GM21723 (cell line): ENCODE measurements around the gene SPATC1L.

Experiments used
- ATAC-seq: cut with Tn5 transposase; IDR thresholded peaks from one replicate; pipeline ENCODE4 v1.9.1; 2021; ENCODE audit warnings: mild to moderate bottlenecking, moderate library complexity; ENCODE audit not compliant: unreplicated experiment

SPATC1L gene

GRCh38 chr21:46215436-46216131 is 31.3 kb upstream of the SPATC1L start:
- ATAC-seq: no peak

GRCh38 chr21:46214478-46215340 is 30.4 kb upstream of the SPATC1L start:
- ATAC-seq: no peak

GRCh38 chr21:46213620-46214286 is 29.5 kb upstream of the SPATC1L start:
- ATAC-seq: no peak

- ATAC-seq: no peak
These were observed 28.6 kb upstream of the SPATC1L start for GRCh38 chr21:46212721-46213484.

- ATAC-seq: no peak
These were observed 27.8 kb upstream of the SPATC1L start for GRCh38 chr21:46211786-46212720.

GRCh38 chr21:46211376-46211775 is 27.1 kb upstream of the SPATC1L start:
- no peak for ATAC-seq

- ATAC-seq: no peak
These were observed 26.3 kb upstream of the SPATC1L start for GRCh38 chr21:46210378-46211136.

- no peak for ATAC-seq
These were observed 24.8 kb upstream of the SPATC1L start for GRCh38 chr21:46208761-46209721.

- ATAC-seq: no peak
These were observed 23.8 kb upstream of the SPATC1L start for GRCh38 chr21:46207920-46208591.

- no peak for ATAC-seq
These were observed 23.0 kb upstream of the SPATC1L start for GRCh38 chr21:46207006-46207919.

- no peak for ATAC-seq
These were observed 22.1 kb upstream of the SPATC1L start for GRCh38 chr21:46206163-46207005.

- no peak for ATAC-seq
These were observed 21.5 kb upstream of the SPATC1L start for GRCh38 chr21:46205766-46206162.

- ATAC-seq: no peak
These were observed 20.9 kb upstream of the SPATC1L start for GRCh38 chr21:46205166-46205565.

GRCh38 chr21:46203203-46203600 is 18.9 kb upstream of the SPATC1L start:
- no peak for ATAC-seq

- no peak for ATAC-seq
These were observed 18.4 kb upstream of the SPATC1L start for GRCh38 chr21:46202592-46203202.
